TTC549 (cell line): ENCODE results near the gene DNAH17.
"Not testable (repeated sequence)": the region's sequence is repeated elsewhere in the genome, so short reads cannot be mapped to it uniquely, and the experiment has no call there.

ENCODE experiments used
- FAIRE-seq: peaks from 2 replicates; lab custom pipeline; 2012; peaks lifted over from hg19 to GRCh38; lab: Jason Lieb, UNC

The DNAH17 gene

DNA sequence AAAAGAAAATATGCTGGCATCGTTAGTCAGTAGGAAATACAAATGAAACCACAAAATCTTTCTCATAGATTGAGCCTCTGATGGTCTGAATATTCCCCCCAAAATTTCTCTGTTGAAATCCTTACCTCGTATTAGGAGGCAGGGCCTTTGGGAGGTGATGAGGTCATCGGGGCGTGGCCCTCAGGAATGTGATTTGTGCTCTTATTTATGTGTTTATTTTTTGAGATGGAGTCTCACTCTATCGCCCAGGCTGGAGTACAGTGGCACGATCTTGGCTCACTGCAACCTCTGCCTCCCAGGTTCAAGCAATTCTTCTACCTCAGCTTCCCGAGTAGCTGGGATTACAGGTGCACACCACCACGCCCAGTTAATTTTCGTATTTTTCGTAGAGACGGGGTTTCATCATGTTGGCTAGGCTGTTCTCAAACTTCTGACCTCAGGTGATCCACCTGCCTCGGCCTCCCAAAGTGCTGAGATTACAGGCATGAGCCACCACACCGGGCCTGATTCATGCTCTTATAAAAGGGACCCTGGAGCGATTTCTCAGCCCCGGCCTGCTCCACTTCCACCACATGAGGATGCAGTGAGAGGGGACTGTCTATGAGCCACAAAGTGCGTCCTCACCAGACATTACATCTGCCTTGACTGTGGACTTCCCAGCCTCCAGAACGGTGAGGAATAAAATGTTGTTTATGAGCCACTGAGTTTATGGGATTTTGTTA, 53.1 kb downstream of the DNAH17 start:
- no peak for FAIRE-seq

DNA sequence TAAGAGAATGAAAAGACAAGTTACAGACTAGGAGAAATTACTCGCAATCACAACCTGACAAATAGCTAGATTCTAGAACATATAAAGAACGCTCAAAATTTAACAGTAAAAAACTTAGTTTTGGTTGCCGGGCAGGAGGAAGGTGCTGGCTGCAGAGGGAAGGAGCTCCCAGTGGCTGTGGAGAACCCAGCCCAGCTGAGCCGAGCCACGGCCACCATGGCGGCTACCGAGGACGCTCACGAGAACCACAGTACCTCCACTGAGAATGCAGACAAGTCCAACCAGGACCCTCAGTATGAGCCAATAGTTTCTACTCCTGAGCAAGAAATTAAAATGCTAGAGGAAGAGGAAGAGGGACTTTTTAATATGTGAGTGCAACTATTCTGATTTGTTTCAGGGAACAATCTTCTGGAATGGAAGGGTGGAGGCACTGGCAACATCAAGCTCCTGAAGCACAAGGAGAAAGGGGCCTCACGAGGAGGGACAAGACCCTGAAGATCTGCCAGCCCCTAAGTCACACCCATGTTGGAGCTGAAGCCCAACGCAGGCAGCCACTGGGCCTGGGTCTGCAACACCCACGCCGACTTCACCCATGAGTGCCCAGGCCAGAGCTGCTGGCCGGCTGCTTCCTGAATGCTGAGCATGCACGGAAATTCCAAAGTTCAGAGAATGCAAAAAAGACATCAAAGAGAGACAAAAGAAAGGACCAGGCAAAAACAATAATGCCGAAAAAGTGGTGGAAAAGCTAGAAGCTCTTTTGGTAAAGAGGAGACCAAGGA, 55.0 kb downstream of the DNAH17 start:
- no peak for FAIRE-seq

DNA sequence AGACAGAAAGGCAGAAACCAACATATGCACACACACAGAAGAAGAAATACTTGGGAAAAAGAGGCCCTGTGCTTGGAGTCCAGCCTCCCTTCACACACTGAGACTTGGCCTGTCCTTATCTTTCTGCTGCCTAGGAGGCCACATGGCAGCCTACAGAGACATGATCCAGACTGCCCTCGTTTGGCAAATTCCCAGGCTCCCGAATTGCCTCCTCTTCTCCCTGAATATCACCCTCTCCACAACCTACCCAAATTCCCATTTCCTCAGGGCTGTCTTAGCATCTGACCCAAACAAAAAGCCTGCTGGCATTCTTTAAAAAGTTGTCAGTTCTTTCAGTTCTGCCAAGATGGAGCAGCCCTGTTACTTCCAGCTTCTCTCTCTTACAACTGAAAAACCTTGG, 59.8 kb downstream of the DNAH17 start:
- no peak for FAIRE-seq

DNA sequence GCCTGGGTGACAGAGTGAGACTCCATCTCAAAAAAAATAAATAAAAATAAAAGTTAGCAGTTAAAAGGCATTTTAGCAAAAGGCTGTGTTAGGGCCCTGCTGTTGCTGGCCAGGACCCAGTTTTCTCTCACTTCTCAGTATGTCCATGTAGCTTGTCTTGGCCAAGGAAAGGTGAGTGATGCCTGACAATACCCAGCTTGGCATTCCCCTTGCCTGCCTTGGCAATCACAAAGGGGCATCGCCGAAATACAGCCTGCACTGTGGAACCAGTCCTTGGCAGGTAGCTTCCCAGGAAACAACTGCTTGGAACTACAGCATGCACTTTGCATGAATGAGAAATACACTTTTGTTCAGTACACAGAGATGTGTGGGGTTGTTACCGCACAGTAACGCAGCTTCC, 61.7 kb downstream of the DNAH17 start:
- no peak for FAIRE-seq

DNA sequence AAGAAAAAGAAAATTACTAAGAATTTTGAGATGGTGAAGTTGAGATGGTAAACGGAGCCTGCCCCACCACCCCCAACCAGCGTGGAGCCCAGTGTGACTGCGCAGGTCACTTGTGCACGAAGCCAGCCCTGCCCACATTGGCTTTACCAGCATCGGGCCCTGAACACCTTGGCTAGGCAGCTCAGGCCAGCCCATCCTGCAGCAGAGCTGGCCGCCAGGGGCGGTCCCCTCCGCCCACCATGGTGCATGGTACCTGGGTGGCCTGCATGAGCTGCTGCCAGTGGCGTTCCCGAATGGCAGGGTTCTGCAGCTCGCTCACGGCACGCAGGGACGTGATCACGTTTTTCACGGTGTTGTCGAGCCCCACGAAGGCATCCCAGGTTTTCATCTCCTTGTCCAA, 62.7 kb downstream of the DNAH17 start:
- no peak for FAIRE-seq

DNA sequence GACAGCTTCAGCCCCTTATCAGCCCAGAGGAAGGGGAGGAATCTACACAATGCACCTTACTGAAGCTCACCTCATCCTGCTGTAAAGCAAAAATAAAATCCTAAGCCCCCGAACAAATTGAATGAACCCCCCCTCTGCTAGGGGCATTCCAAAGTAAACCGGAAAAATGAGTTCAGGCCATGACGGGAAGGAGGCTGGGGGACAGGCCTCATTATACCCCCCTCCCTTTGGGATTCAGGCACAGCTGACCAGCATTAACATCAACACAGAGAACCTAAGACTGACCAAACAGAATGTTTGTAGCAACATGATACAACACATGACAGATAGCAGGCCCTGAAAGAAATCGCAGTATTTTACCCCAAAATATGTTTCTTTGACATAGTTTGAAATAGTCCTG, 64.2 kb downstream of the DNAH17 start:
- no peak for FAIRE-seq

DNA sequence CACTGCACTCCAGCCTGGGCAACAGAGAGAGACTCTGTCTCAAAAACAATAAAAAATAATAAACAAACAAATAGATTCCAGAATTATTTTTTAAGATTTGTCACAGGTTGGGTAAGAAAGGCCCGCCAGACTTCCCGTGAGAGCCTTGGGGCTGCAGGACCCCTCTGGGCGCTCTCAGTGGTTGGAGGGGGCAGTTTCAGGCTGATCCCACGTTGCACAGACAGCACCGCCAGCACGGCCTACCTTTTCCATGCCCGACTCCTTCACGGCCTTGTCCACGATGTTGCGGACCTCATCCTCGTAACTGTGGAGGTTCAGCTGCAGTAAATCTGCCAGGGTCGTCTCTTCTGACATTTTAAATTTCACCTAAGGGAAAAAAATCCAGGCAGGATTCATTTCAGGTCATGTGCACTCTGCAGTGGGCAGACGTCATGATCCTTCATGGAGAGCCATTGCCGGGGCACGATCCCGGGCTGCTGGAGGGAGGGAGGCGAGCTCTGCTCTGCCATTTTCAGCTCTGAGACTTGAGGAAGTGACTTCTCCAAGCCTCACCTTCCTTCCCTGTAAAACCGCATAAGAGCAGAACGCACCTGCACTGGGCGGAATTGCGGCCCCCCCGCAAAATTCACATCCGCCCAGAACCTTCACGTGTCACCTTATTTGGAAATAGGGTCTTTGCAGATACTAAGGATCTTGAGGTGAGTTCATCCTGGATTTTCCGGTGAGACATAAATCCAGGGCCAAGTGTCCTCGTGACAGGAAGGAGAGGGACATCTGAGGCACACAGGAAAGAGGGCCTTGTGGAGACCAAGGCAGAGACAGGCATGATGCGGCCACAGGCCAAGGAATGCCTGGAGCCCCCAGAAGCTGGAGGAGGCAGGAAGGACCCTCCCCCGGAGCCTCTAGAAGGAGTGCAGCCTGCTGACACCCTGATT, 66.8 kb downstream of the DNAH17 start:
- no peak for FAIRE-seq

DNA sequence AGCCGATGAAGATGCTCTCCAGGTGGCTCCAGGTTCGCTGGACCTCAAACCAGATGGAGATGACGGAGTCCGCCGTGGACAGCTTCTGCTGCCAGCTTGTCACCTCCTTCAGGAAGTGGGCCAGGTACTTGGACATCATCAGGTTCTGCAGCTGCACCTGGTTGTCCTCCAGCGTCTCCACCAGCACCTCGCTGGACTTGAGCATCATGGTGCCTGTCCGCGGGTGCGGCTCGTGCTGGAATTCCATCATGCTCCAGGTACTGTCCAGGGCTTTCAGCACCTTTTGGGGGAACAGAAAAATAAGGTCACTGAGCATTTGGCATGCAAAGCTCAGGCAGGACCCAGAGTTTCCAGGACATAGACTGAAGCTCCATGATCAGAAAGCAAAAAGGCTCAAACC, 69.7 kb downstream of the DNAH17 start:
- FAIRE-seq = no peak

DNA sequence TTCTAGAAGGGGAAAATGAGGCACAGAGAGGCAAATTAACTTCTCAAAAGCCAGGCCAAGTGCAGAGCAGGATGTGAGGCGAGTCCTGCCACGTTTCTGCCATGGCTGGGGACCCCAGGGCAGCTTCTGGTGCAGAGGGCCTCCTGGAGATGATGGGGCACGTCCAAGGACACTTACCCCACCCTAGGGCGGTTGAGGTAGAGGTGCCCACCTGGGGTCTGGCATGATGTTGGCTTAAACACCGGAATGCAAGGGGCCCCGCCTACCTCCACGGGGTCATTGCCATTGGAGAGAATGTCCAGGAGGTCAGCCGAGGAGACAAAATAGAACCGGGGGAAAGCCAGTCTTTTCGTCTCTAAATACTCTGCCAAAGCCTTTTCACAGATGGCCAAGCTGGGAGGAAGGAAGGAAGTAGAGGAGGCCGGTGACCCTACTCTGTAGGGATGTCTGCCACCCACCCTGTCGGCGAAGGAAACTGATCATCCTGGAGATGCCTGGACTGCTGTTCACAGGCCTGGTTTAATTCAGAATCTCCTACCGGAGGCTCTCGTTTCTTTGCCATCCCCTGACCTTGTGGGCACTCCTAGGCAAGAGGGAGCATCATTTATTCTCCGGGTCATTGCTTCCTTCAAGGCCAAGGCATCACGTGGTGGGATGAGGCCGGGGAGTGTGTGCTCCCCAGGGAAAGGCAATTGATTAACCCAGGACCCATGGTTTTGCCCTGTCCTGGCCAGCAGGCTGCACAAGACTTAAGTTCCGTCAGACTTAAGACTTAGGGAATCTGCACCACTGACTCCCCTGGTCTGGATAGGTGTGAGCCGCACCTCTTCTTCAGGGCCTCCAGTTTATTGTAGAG, 70.5 kb downstream of the DNAH17 start:
- no peak for FAIRE-seq

DNA sequence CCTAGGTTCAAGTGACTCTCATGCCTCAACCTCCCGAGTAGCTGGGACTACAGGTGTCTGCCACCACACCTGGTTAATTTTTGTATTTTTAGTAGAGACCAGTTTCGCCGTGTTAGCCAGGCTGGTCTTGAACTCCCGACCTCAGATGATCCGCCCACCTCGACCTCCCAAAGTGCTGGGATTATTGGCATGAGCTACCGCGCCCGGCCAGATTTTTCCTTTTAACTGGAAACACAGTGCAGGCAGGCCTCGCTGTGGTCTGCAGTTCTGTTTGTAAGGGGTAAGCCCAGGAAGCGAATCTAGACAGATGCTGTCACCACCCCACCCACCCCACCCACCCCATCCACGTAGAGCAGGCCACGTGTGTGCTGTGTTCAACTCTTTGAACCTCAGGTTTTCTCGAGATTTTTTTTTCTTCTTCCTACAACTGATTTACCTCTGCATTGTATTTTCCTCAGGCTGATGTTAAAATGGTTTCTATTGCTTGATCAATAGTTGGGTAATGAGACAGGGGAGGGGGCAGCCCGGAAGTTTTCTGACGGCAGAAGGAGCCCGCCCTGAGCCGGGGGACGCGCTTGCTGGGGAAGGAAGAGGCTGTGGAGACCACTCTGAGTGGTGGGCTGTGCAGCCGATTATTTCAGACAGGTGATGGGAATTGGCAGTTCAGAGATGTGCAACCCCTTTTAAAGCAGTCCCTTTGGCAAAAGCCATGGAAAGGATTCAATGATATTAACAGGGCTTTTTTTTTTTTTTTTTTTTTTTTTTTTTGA, 72.9 kb downstream of the DNAH17 start:
- FAIRE-seq = no peak

DNA sequence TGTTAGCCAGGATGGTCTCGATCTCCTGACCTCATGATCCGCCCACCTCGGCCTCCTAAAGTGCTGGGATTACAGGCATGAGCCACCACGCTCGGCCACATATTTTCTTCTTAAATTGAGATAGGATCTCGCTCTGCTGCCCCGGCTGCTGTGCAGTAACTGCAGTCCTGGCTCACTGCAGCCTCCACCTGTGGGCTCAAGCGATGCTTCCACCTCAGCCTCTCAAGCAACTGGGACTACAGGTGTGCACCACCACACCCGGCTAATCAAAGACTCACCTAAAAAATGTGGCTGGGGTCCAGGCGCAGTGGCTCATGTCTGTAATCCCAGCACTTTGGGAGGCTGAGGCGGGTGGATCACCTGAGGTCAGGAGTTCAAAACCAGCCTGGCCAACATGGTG, 73.8 kb downstream of the DNAH17 start:
- FAIRE-seq = not testable (repeated sequence)

DNA sequence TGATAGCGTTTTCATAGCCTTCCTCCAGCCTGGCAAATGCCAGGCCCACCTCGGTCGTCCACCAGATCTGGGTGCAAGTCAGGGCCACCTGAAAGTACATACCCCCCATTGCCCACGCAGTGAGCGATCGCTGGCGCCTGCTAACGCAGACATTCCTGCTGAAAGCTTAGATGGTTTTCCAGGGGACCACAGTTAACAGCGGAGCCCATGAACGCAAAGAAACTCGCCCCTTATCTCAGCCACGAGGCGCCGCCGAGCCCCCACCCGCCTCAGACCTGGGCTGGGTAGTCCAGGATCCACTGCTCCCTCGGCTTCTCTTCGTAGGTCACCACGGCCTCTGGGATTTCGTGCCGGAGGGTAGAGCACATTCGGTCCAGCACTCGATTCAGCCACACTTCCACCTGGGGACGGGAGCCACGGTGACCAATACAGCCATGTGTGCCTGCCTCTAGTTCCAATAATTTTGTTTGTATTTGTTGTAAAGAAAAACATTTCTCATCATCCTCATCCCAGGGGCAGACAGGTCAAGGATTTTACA, 74.5 kb downstream of the DNAH17 start:
- FAIRE-seq = no peak

DNA sequence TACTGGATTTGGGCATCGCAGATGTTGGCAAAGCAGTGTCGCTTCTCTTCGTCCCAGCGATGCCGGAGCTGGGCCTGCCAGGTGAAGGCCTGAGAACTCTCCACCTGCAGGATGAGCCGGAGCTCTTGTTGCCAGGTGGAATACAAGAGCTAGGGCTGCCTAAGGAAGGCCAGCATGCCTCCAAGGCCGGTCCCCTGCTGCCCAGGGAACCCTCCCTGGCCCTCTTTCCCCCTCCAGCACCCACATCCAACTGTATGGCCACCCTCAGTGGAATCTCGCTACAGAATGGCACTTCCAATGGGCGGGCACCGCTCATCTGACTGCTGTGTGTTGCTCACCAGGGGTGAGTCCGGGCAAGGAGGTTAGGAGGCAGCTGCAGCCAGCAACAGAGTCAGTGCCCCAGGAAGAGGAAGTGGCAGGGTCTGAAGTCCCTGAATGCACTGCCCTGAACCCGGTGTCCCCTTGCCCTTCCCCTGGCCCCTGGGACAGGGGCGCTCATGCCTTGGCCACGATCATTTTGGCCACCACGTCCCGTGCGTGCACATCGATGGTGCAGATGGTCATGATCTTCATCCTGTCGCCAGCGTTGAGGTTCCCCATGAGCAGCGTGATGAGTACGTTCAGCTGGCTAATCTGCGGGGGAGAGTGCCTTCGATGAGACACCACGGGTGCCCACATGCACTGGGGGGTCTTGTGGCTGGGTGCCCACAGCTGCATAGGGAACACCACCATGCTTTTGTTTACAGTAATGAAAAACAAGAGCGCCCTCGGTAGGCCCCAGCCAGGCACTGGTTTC, 75.8 kb downstream of the DNAH17 start:
- FAIRE-seq = no peak

DNA sequence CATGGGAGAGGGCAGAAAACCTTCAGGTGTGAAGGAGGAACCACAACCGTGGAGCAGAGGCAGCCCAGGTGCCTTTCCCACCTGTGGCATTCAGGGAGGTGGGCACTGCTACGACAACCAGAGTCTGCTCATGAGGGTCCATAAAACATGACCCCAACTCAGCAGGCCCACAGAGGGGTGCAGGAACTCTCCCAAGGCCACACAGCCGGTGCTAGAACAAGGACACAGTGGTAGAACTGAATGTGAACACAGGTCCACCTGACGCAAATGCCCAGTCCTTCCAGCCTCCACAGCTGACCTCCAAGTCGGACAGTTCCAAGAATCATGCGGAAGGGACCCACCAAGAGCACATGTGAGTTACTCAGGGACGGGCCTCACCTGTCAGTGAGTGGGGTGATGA, 76.4 kb downstream of the DNAH17 start:
- no peak for FAIRE-seq

DNA sequence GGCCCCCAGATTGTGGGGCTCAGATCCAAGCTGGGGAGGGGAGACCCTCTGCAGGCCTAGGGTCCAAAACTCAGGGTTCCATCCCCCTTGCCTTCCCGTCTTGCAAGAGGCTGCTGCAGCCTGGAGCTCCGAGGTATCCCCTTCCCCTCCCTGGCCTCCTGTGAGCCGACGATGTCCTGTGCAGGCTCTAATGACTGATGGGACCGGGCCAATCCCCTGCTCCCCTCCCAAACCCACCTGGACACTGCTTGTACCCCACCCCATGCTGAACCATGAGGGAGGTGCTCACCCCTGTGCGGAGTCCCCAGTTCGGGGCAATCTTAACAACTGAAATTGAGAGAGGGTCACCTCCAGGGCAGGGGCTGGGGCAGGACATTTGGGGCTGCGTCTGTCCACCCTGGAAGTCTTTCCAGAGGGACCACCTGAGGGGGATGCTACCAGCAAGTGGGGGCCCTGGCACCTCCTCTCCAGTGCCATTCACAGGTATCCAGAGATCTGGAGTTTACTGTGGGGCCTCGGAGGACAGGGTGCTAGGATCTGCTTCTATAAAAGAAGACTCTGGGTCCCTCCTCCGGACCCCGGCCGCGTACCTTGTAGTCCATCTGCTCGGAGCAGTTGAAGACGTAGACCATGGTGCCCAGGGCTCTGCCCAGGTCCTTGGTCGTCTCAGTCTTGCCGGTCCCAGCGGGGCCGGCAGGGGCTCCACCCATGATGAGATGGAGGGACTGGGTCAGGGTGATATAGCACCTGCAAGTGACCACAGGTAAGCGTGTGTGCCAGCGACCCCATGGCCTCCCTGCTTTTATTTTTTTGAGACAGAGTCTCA, 77.3 kb downstream of the DNAH17 start:
- no peak for FAIRE-seq

DNA sequence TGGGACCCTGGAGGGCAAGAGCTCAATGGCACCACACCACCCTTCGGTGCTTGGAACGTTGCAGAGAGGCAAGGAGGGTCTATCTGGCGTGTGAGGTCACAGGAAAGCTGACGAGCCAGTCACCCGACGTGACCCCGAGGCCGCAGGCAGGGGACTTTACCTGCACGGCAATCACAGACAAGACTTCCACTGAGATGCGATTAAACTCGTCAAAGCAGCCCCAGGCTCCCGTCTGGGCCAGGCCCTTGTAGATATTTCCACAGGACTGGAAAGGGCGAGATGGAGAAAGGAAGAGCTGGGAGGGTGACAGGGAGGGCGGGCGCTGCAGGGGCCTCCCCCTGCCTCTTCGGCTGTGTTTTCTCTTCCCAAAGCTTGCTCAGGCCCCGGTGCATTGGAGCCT, 78.3 kb downstream of the DNAH17 start:
- FAIRE-seq = no peak

DNA sequence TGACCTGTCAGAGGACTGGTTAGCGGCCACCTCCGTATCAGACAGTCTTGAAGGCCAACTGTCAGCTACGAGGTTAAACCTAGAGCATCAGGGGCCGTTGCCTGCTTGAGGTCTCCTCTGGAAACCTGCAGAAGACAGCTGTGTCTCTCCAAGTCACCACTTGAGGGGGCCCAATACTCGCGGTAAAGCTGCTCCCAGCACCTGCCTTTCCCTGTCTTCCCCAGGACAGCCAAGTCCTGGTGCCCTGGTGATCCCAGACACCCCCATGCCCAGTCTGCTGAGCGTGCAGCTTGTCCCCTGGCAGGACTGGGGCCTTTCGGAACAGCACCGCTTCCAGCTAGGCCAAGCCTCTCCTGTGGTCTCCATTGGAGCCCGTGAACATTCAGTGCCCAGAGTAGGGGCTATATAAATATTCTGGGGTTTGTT, 80.1 kb downstream of the DNAH17 start:
- FAIRE-seq = no peak

DNA sequence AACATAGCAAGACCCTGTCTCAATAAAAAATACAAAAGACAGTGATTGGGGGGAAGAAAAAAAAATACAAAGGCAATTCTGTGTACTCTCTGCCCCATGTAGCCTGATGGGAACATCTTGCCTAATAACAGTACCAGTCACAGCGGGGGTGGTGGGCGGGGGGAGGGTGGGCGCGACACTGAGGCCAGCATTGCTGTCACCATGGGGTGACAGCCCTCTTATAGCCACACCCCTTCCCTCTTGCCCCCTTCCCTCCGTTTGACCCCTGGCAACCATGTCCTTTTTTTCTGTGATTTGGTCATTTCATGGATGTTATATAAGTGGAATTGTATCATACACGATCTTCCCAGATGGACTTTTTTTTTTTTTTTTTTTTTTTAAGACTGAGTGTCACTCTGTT, 80.9 kb downstream of the DNAH17 start:
- no peak for FAIRE-seq

DNA sequence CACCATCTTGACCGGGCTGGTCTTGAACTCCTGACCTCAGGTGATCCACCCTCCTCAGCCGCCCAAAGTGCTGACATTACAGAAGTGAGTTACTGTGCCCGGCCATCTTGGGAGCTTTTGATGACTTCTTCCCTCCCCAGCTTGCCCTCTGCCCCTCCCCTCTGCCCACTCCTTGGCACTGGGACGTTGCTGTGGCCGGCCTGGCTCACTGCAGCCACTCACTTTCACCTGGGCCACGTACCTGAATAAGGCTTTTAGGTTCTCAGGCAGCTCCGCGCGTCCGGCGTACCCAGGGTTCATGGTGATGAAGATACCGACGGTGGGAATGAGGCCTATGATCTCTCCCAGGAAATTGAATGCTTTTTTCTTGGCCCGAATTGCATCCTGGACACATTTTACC, 81.6 kb downstream of the DNAH17 start:
- no peak for FAIRE-seq
